HG03378 (cell line): ENCODE data around the gene RFPL4AL1.

Source experiments
- ATAC-seq: cut with Tn5 transposase; IDR thresholded peaks from one replicate; pipeline ENCODE4 v1.9.1; 2021; ENCODE audit warnings: mild to moderate bottlenecking, moderate library complexity; ENCODE audit not compliant: unreplicated experiment

RFPL4AL1 gene

GRCh38 chr19:55820037-55820436 lies 51.1 kb downstream of the RFPL4AL1 start:
- no peak for ATAC-seq
